ENCODE data around the gene ZFHX3. TPM values are rescaled to one million over a fixed set of nuclear protein-coding genes. Genes with fewer than 3 reads are reported as not detected.

ZFHX3 gene
- polyA plus RNA-seq, 1 experiment: 2.2 TPM

GRCh38 chr16:73031155-73031866 is 16.6 kb downstream of the ZFHX3 start:
- ChIA-PET CTCF (interaction anchor here (0.5 to 1.3 kb wide), 4 partner anchors 10 to 533 kb away, joined by 3 to 4 read pairs (median 4); no protein-coding TSS in a partner anchor), POLR2A (no interaction called here)
- peak; percentile 56 for TF ChIP-seq CTCF (IDR thresholded peaks at IDR 0.05; ENCODE audit: insufficient read depth, low read depth, low read length)
- no peaks in the 10 kb centered on the region for H3K36me3 ChIP-seq (ENCODE audit: control insufficient read depth, insufficient read depth, low read length)
- peak; percentile 57 for DNase-seq (ENCODE audit: low read depth)
- H3K4me3 ChIP-seq (ENCODE audit: low read depth, low read length): no peak overlapping the region
- H3K27me3 ChIP-seq (ENCODE audit: control insufficient read depth, insufficient read depth, low read length): no peaks in the 10 kb centered on the region

- H3K4me3 ChIP-seq (ENCODE audit: low read depth, low read length): no peak overlapping the region
- DNase-seq (ENCODE audit: low read depth): no peak
- no peak for TF ChIP-seq CTCF (IDR thresholded peaks at IDR 0.05; ENCODE audit: insufficient read depth, low read depth, low read length)
- CTCF ChIA-PET: no interaction called here
- H3K36me3 ChIP-seq (ENCODE audit: control insufficient read depth, insufficient read depth, low read length): 0 out of 2 replicates have a peak, but pooled peaks cover under 1% of the 10 kb centered on the region
- no peaks in the 10 kb centered on the region for H3K27me3 ChIP-seq (ENCODE audit: control insufficient read depth, insufficient read depth, low read length)
- POLR2A ChIA-PET: no interaction called here
Measured at GRCh38 chr16:73028721-73029361, 19.1 kb downstream of the ZFHX3 start.

GRCh38 chr16:73028263-73028662 is 19.7 kb downstream of the ZFHX3 start:
- Histone ChIP-seq H3K27me3 (ENCODE audit: control insufficient read depth, insufficient read depth, low read length) (no peaks in the 10 kb centered on the region), H3K4me3 (ENCODE audit: low read depth, low read length) (no peak overlapping the region), H3K36me3 (ENCODE audit: control insufficient read depth, insufficient read depth, low read length) (0 out of 2 replicates have a peak, but pooled peaks cover 2% of the 10 kb centered on the region)
- CTCF ChIA-PET: no interaction called here
- no peak for DNase-seq (ENCODE audit: low read depth)
- POLR2A ChIA-PET: no interaction called here
- no peak for TF ChIP-seq CTCF (IDR thresholded peaks at IDR 0.05; ENCODE audit: insufficient read depth, low read depth, low read length)

GRCh38 chr16:73027685-73028111 is 20.2 kb downstream of the ZFHX3 start:
- Histone ChIP-seq H3K4me3 (ENCODE audit: low read depth, low read length) (no peak overlapping the region), H3K36me3 (ENCODE audit: control insufficient read depth, insufficient read depth, low read length) (0 out of 2 replicates have a peak, but pooled peaks cover 2% of the 10 kb centered on the region), H3K27me3 (ENCODE audit: control insufficient read depth, insufficient read depth, low read length) (no peaks in the 10 kb centered on the region)
- no peak for TF ChIP-seq CTCF (IDR thresholded peaks at IDR 0.05; ENCODE audit: insufficient read depth, low read depth, low read length)
- DNase-seq (ENCODE audit: low read depth): no peak
- ChIA-PET CTCF (no interaction called here), POLR2A (no interaction called here)
